ENCODE results near the gene FRAT2. TPM values are rescaled to one million over a fixed set of nuclear protein-coding genes. Genes with fewer than 3 reads are reported as not detected.

The FRAT2 gene
- total RNA-seq, 1 donor from 2014 or later: 14.9 TPM

DNA sequence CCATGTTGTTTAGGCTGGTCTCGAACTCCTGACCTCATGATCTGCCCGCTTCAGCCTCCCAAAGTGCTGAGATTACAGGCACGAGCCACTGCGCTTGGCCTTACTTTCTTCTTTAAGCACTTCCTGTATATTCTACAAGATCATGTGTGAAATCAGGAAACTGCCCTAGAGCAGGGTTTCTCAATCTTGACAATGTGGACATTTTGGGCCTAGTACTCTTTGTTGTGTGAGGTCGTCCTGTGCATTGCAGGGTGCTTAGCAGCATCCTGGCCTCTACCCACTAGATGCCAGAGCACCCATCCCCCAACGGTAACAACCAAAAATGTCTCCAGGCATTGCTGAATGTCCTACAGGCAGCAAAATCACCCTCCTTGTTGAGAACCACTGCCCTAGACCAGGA is 41.9 kb upstream of the FRAT2 start:
- H3F3A ChIP-seq (ENCODE audit: low read depth): no peaks in the 10 kb centered on the region
- TF ChIP-seq EZH2phosphoT487 (IDR thresholded peaks at IDR 0.05) (no peak), EZH2 (IDR thresholded peaks at IDR 0.05) (no peak), CTCF (IDR thresholded peaks at IDR 0.05) (no peak)
- Mint-ChIP-seq H3K9me3 (no peaks in the 10 kb centered on the region), H3K27me3 (ENCODE audit: insufficient read depth, low read depth) (peaks cover 3% of the 10 kb centered on the region), H3K36me3 (peaks cover 10% of the 10 kb centered on the region), H3K4me1 (no peaks in the 10 kb centered on the region), H3K4me3 (no peak overlapping the region), H3K27ac (no peak overlapping the region)
- H3K4me1 ChIP-seq: no peaks in the 10 kb centered on the region
- no peaks in the 10 kb centered on the region for H3K36me3 ChIP-seq
- H3K9me3 ChIP-seq (ENCODE audit: low read depth): no peaks in the 10 kb centered on the region
- no peaks in the 10 kb centered on the region for H4K20me1 ChIP-seq (ENCODE audit: low read depth)
- no peak overlapping the region for H3K4me2 ChIP-seq
- H2AFZ ChIP-seq (replicated peaks): no peak overlapping the region
- DNase-seq (ENCODE audit: low spot score): no peak
- no peaks in the 10 kb centered on the region for H3K27me3 ChIP-seq
- no peak overlapping the region for H3K27ac ChIP-seq
- H3K9ac ChIP-seq: no peak overlapping the region
- no peaks in the 10 kb centered on the region for H3K79me2 ChIP-seq (ENCODE audit: low read depth)
- no peak overlapping the region for H3K4me3 ChIP-seq

- DNase-seq (ENCODE audit: low spot score): no peak
These were observed 38.9 kb upstream of the FRAT2 start for GRCh38 chr10:97373456-97373855.

DNA sequence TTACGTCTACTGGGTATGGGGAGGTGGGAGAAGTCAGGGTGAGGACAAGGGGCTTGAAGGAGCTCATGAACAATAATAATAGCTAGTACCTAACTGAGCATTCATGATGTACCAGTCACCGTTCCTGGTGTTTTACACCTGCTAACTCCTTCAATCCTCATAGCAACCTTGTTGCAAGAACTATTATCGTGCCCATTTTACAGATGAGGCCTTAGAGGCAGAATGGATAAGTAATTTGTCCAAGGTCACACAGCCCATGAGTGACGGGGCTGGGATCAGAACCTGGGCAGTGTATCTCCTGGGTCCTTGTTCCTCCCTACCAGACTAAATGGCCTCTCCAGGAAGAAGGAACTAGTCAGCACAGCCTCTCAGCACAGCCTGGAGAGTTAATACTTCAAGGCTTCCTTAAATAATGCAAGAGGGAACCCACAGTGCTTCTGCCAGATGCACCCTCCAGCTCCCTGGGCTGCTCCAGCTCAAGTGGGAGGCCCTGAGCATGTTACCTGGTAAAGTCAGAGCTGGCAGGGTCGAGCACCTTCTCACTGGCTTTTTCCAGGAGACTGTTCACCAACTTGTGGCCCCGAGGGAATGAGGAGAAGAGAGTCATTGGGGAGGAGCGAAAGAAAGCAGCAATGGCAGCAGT is 37.8 kb upstream of the FRAT2 start:
- TF ChIP-seq EZH2 (IDR thresholded peaks at IDR 0.05): no peak
- TF ChIP-seq CTCF (IDR thresholded peaks at IDR 0.05): no peak
- TF ChIP-seq EZH2phosphoT487 (IDR thresholded peaks at IDR 0.05): no peak
- Mint-ChIP-seq H3K9me3 (no peaks in the 10 kb centered on the region), H3K27ac (no peak overlapping the region), H3K36me3 (peaks cover 12% of the 10 kb centered on the region), H3K4me3 (no peak overlapping the region), H3K4me1 (no peaks in the 10 kb centered on the region), H3K27me3 (ENCODE audit: insufficient read depth, low read depth) (peaks cover 2% of the 10 kb centered on the region)
- Histone ChIP-seq H3K4me1 (no peaks in the 10 kb centered on the region), H3K9ac (no peak overlapping the region), H3K4me3 (no peak overlapping the region), H3K27ac (no peak overlapping the region), H2AFZ (replicated peaks) (no peak overlapping the region), H3K9me3 (ENCODE audit: low read depth) (no peaks in the 10 kb centered on the region), H3K4me2 (no peak overlapping the region), H3K36me3 (no peaks in the 10 kb centered on the region), H3K79me2 (ENCODE audit: low read depth) (no peaks in the 10 kb centered on the region), H4K20me1 (ENCODE audit: low read depth) (no peaks in the 10 kb centered on the region), H3F3A (ENCODE audit: low read depth) (no peaks in the 10 kb centered on the region), H3K27me3 (no peaks in the 10 kb centered on the region)
- DNase-seq (ENCODE audit: low spot score): no peak

More at GRCh38 chr10:97373456-97373855, 38.9 kb upstream of the FRAT2 start:
- H3K27ac Mint-ChIP-seq: no peak overlapping the region
- H3F3A ChIP-seq (ENCODE audit: low read depth): no peaks in the 10 kb centered on the region
- H3K27ac ChIP-seq: no peak overlapping the region
- H3K36me3 Mint-ChIP-seq: peaks cover 10% of the 10 kb centered on the region
- H3K79me2 ChIP-seq (ENCODE audit: low read depth): no peaks in the 10 kb centered on the region
- H3K9me3 Mint-ChIP-seq: no peaks in the 10 kb centered on the region
- H3K4me3 Mint-ChIP-seq: no peak overlapping the region
- H3K27me3 ChIP-seq: no peaks in the 10 kb centered on the region
- TF ChIP-seq EZH2 (IDR thresholded peaks at IDR 0.05) (no peak), EZH2phosphoT487 (IDR thresholded peaks at IDR 0.05) (no peak), CTCF (IDR thresholded peaks at IDR 0.05) (no peak)
- H2AFZ ChIP-seq (replicated peaks): no peak overlapping the region
- no peak overlapping the region for H3K4me2 ChIP-seq
- H3K27me3 Mint-ChIP-seq (ENCODE audit: insufficient read depth, low read depth): peaks cover 2% of the 10 kb centered on the region
- H3K9ac ChIP-seq: no peak overlapping the region
- no peaks in the 10 kb centered on the region for H4K20me1 ChIP-seq (ENCODE audit: low read depth)
- H3K4me1 Mint-ChIP-seq: no peaks in the 10 kb centered on the region
- no peak overlapping the region for H3K4me3 ChIP-seq
- H3K4me1 ChIP-seq: no peaks in the 10 kb centered on the region
- no peaks in the 10 kb centered on the region for H3K9me3 ChIP-seq (ENCODE audit: low read depth)
- H3K36me3 ChIP-seq: no peaks in the 10 kb centered on the region
